ENCODE data around the gene BMP4. TPM values are rescaled to one million over a fixed set of nuclear protein-coding genes. Genes with fewer than 3 reads are reported as not detected.

The BMP4 gene
- total and polyA plus RNA-seq, 2 of the 13 experiments (the other 11 are each of a cell fraction or from before 2014, with no cell fraction given): 56.4 to 169 TPM

GRCh38 chr14:53979113-53979681 is 22.6 kb upstream of the BMP4 start (continued):
- TF ChIP-seq, protein P1, sequence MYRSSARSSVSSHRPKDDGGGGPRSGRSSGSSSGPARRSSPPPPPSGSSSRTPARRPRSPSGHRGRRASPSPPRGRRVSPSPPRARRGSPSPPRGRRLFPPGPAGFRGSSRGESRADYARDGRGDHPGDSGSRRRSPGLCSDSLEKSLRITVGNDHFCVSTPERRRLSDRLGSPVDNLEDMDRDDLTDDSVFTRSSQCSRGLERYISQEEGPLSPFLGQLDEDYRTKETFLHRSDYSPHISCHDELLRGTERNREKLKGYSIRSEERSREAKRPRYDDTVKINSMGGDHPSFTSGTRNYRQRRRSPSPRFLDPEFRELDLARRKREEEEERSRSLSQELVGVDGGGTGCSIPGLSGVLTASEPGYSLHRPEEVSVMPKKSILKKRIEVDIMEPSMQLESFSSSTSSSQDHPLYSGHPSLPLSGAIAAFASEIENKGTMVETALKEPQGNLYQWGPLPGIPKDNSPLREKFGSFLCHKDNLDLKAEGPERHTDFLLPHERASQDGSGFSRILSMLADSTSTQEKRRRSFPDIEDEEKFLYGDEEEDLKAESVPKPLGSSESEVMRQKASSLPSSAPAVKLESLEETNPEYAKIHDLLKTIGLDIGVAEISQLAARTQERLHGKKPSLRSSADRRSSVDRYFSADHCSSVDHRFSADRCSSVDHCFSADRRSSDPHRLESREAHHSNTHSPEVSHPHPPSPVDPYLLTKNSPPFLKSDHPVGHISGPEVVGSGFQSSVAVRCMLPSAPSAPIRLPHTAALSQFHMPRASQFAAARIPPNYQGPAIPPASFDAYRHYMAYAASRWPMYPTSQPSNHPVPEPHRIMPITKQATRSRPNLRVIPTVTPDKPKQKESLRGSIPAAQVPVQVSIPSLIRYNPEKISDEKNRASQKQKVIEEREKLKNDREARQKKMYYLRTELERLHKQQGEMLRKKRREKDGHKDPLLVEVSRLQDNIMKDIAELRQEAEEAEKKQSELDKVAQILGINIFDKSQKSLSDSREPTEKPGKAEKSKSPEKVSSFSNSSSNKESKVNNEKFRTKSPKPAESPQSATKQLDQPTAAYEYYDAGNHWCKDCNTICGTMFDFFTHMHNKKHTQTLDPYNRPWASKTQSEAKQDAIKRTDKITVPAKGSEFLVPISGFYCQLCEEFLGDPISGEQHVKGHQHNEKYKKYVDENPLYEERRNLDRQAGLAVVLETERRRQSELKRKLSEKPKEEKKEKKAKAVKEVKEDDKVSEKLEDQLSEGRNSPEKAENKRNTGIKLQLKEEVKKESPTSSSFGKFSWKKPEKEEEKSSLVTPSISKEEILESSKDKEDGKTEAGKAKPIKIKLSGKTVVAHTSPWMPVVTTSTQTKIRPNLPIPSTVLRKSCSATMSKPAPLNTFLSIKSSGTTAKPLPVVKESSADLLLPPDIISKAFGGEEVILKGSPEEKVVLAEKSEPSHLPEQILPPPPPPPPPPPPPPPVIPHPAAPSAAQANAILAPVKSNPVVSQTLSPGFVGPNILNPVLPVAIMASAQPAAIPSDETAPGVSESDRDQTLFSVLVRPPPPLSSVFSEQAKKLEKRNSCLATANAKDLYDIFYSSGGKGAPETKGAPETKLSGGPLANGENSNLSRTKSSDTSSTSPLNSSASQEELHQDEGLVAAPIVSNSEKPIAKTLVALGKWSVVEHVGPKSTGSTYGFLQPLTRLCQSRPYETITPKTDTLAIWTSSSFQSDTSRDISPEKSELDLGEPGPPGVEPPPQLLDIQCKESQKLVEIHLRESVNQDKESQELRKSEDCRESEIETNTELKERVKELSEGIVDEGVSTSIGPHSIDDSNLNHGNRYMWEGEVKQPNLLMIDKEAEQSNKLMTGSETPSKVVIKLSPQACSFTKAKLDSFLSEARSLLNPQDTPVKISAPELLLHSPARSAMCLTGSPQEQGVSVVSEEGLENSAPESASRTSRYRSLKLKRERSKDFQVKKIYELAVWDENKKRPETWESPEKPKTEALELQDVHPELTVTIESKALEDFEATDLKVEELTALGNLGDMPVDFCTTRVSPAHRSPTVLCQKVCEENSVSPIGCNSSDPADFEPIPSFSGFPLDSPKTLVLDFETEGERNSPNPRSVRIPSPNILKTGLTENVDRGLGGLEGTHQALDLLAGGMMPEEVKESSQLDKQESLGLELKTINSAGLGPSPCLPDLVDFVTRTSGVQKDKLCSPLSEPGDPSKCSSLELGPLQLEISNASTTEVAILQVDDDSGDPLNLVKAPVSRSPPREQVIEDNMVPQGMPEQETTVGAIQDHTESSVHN (CRISPR knock-in tag; IDR thresholded peaks at IDR 0.05): no peak
- TF ChIP-seq ZNF432 (CRISPR knock-in tag; IDR thresholded peaks at IDR 0.05; ENCODE audit: borderline replicate concordance) (no peak), HNRNPH1 (optimal IDR thresholded peaks at IDR 0.05; ENCODE audit: low read depth, low read length) (no peak), REPIN1 (CRISPR knock-in tag; IDR thresholded peaks at IDR 0.05; ENCODE audit: borderline replicate concordance, low read depth) (no peak), SMARCE1 (IDR thresholded peaks at IDR 0.05; ENCODE audit: borderline replicate concordance) (no peak), SATB2 (CRISPR knock-in tag; IDR thresholded peaks at IDR 0.05) (no peak), ZNF580 (CRISPR knock-in tag; IDR thresholded peaks at IDR 0.05; ENCODE audit: borderline replicate concordance, low read depth) (no peak), TAF15 (IDR thresholded peaks at IDR 0.05; ENCODE audit: low read depth, low read length, poor library complexity, severe bottlenecking) (no peak), HOXA7 (CRISPR knock-in tag; IDR thresholded peaks at IDR 0.05) (no peak), ZNF724P (CRISPR knock-in tag; IDR thresholded peaks at IDR 0.05; ENCODE audit: borderline replicate concordance) (no peak), PCBP2 (optimal IDR thresholded peaks at IDR 0.05; ENCODE audit: low read depth, low read length, poor library complexity, severe bottlenecking) (no peak), KLF6 (CRISPR knock-in tag; IDR thresholded peaks at IDR 0.05) (no peak), PPARG (CRISPR knock-in tag; conservative IDR thresholded peaks at IDR 0.05) (peak; percentile 26; the same call in 1 of the 2 replicates), CREM (IDR thresholded peaks at IDR 0.05) (peak; percentile 41; the same call in 1 of the 2 replicates), CREM (CRISPR knock-in tag; IDR thresholded peaks at IDR 0.05) (no peak), EHMT2 (IDR thresholded peaks at IDR 0.05; ENCODE audit: borderline replicate concordance, low read depth, low read length) (peak; percentile 30; the same call in 1 of the 2 replicates), ZNF816 (CRISPR knock-in tag; IDR thresholded peaks at IDR 0.05; ENCODE audit: borderline replicate concordance) (no peak), ZNF782 (CRISPR knock-in tag; IDR thresholded peaks at IDR 0.05; ENCODE audit: borderline replicate concordance) (no peak)
- TF ChIP-seq, protein P2, sequence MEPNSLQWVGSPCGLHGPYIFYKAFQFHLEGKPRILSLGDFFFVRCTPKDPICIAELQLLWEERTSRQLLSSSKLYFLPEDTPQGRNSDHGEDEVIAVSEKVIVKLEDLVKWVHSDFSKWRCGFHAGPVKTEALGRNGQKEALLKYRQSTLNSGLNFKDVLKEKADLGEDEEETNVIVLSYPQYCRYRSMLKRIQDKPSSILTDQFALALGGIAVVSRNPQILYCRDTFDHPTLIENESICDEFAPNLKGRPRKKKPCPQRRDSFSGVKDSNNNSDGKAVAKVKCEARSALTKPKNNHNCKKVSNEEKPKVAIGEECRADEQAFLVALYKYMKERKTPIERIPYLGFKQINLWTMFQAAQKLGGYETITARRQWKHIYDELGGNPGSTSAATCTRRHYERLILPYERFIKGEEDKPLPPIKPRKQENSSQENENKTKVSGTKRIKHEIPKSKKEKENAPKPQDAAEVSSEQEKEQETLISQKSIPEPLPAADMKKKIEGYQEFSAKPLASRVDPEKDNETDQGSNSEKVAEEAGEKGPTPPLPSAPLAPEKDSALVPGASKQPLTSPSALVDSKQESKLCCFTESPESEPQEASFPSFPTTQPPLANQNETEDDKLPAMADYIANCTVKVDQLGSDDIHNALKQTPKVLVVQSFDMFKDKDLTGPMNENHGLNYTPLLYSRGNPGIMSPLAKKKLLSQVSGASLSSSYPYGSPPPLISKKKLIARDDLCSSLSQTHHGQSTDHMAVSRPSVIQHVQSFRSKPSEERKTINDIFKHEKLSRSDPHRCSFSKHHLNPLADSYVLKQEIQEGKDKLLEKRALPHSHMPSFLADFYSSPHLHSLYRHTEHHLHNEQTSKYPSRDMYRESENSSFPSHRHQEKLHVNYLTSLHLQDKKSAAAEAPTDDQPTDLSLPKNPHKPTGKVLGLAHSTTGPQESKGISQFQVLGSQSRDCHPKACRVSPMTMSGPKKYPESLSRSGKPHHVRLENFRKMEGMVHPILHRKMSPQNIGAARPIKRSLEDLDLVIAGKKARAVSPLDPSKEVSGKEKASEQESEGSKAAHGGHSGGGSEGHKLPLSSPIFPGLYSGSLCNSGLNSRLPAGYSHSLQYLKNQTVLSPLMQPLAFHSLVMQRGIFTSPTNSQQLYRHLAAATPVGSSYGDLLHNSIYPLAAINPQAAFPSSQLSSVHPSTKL (CRISPR knock-in tag; IDR thresholded peaks at IDR 0.05): peak; percentile 43

All from HepG2 (cell line).